Motor neuron (in vitro differentiated cells): ENCODE results near the gene RBM8A. TPM values are rescaled to one million over a fixed set of nuclear protein-coding genes. Genes with fewer than 3 reads are reported as not detected.
A peak's percentile ranks its signal among the peaks of the same experiment; 100 is the strongest.

Experiments used
- ATAC-seq, 8 experiments: fragments of 200-7000 bp; cut with Tn5 transposase; replicated peaks in 6 of 8; 2 replicates each; pipeline ENCODE4 v1.8.0; 2021; ENCODE audit warnings: mild to moderate bottlenecking in 8 of 8, moderate library complexity in 8 of 8
- H3K27ac ChIP-seq, 2 donors: fragments of 250-450 bp; sonication (Bioruptor Pico); 2 replicates each; pipeline ENCODE4 v1.9.0; 2021; ENCODE audit warnings: antibody characterized with exemption in 2 of 2, mild to moderate bottlenecking in 2 of 2, moderate library complexity in 1 of 2
- H3K4me1 ChIP-seq, 2 donors: fragments of 250-450 bp; sonication (Bioruptor Pico); replicated peaks in 1 of 2; 2 replicates each; pipeline ENCODE4 v1.6.1; 2021; ENCODE audit warnings: antibody characterized with exemption in 2 of 2, mild to moderate bottlenecking in 2 of 2, moderate library complexity in 1 of 2
- H3K4me3 ChIP-seq, 5 donors: fragments of 250-450 bp; sonication (Bioruptor Pico); 2 replicates each; pipeline ENCODE4 v1.9.0; 2021; ENCODE audit warnings: antibody characterized with exemption in 5 of 5, mild to moderate bottlenecking in 5 of 5, moderate library complexity in 4 of 5
- WGBS, 10 experiments: fragments of 450-650 bp; shearing (Covaris generic); methylation state at CpG; one replicate each; pipeline ENCODE4 v1.0.0; 2022; 5-methylcytosine and 5-hydroxymethylcytosine counted together
- in situ Hi-C, 9 experiments: fragments of 400-800 bp; cut with MboI; loops; one replicate each; pipeline ENCODE4 v1.15.0; 2021; ENCODE audit warnings: low sequenced_read_pairs in 9 of 9, low pct_unique_long_range_greater_than_20kb in 2 of 9; ENCODE audit not compliant: unreplicated experiment in 9 of 9
- total RNA-seq, 8 experiments: library from RNA; unstranded; fragments of 300-600 nt; gene quantifications; 2 replicates each; pipeline versions ENCODE4 v1.2.3 to v1.2.4, GENCODE V29; 2022

Gene RBM8A
- total RNA-seq, 8 experiments from 2014 or later: 95.3 to 325 (median 176) TPM

DNA sequence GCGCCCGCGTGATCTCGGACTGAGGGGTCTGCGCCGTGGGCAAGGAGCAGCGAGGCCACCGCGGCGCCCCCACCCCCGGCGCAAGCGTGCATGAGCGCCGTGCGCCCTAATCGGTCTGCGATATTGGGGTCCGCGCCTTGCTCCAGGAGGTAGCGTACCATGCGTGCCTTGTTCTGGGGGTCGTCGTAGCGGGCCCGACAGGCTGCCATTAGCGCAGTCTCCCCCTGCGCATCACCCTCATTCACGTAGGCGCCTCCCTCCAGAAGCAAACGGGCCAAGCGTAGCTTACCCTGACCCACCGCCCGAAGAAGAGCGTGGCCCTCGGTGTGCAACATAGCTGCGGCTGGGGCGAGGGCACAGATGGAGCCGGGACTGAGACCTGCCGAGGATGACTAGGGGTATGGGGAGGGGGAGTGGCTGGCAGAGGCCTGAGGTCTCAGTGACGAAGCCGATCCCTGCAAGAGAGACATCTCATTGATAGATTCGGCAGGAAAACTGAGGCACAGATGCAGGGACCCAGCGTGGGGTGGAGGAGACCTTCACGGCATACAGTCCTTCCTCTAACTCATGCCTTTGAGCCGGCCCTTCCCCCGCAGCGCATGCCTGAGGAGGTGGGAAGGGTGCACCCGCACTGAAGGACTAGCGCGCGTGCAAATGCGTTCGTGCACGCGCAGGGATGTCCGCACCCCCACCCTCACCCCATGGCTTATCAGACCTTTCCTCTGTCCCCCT lies 34.3 kb upstream of the RBM8A start:
- ATAC-seq: no peak
- WGBS, 10 experiments: 0 to 16% (median 14%) methylated on average over 3 to 36 of the region's 57 CpGs; no CpG with 5 or more reads in 5 of the 10 experiments

DNA sequence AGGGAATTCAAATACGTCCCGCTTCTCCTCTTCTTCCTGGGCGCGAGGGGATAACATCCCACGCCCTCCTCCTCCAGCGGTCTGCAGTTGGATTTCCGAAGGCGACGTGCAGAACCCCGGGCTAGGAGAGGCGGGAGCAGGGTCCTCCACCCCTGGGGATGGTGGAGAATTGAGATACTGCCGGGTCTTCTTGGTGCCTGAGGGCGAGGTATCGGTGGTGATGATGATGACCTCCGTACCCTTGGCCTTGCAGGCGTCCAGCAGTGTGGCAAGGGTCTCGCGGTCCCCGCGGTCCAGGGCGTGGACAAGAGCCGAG lies 33.8 kb upstream of the RBM8A start:
- Histone ChIP-seq H3K4me3 (peak overlapping the region; percentile 43 to 82 (median 56)), H3K4me1 (peaks cover 26 to 40% of the 10 kb centered on the region in 2 donors), H3K27ac (peak overlapping the region; percentile 51 to 78)
- WGBS, 10 experiments: 0 to 20% (median 1%) methylated on average over 1 to 12 of the region's 22 CpGs; no CpG with 5 or more reads in 4 of the 10 experiments
- in situ Hi-C loops: no loop called here
- ATAC-seq: no peak

More for the DNA sequence above, 34.3 kb upstream of the RBM8A start:
- H3K4me3 ChIP-seq: peak overlapping the region; percentile 43 to 82 (median 56)
- peaks cover 23 to 35% of the 10 kb centered on the region in 2 donors for H3K4me1 ChIP-seq
- H3K27ac ChIP-seq: peak overlapping the region; percentile 51 to 78
- in situ Hi-C loops: no loop called here

DNA sequence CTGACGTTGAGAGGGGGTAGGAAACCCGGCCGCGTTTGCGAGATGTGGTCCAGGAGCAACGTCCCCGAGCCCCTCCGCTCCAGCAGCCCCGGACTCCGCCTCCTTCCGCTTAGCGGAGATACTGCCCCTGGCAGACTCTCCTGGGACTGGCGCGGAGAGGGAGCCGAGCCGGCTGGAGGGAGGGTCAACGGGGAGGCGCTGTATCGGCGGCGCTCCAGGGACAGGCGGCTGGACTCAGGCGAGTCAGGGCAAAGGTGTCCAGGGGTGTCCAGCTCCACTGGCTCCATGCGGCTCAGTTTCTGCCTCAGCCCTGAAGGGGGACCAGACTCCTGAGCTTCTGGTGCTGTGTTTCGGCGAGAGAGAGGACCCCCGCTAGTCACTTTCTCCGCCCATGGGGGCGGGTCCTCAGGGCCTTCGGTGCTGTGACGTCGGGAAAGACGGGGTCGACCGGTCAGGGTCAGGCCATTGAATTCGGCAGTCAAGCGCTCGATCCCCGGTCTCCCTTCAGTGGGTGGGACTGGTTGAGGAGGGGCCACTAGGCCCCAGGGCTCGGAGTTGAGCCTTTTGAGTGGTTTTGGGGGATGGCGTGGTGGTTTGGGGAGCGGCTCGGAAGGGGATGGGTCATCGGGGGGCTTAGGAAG lies 33.3 kb upstream of the RBM8A start:
- peak overlapping the region; percentile 43 to 82 (median 56) for H3K4me3 ChIP-seq
- WGBS, 10 experiments: 0% methylated on average over 3 to 6 of the region's 44 CpGs; no CpG with 5 or more reads in 6 of the 10 experiments
- peak overlapping the region; percentile 51 to 78 for H3K27ac ChIP-seq
- in situ Hi-C loops: no loop called here
- H3K4me1 ChIP-seq: peaks cover 30 to 45% of the 10 kb centered on the region in 2 donors
- ATAC-seq: peak; percentile 5 to 50 (median 42)

DNA sequence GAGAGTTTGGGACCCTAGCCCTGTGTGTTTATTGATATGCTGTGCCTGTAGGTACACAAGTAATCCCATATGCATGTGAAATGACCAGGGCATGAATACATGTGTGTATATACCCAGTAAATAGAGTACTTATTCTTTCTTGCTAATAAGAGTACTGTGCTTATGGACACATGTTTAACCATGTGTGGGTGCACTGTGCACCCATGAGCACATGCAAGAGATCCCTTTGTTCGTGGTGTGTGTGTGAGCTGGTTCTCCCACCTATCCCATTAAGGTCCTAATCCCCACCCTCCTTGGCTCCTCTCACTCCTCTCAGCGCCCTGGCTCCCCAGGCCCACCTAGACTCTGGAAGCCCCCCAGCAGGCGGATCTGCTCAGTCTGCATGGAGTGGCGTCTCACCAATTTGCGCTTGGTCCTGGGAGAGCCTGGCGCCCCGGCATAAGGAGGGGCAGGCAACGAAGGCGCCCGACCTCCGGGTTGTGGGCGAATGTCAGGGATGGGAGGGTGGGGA lies 32.7 kb upstream of the RBM8A start:
- in situ Hi-C loops: no loop called here
- Histone ChIP-seq H3K27ac (peak overlapping the region; percentile 51 to 78), H3K4me3 (peak overlapping the region; percentile 43 to 82 (median 56)), H3K4me1 (peaks cover 36 to 50% of the 10 kb centered on the region in 2 donors)
- 26 to 63% (median 60%) methylated on average over 1 to 3 of the region's 12 CpGs; no CpG with 5 or more reads in 7 of the 10 experiments for WGBS, 10 experiments
- no peak for ATAC-seq

DNA sequence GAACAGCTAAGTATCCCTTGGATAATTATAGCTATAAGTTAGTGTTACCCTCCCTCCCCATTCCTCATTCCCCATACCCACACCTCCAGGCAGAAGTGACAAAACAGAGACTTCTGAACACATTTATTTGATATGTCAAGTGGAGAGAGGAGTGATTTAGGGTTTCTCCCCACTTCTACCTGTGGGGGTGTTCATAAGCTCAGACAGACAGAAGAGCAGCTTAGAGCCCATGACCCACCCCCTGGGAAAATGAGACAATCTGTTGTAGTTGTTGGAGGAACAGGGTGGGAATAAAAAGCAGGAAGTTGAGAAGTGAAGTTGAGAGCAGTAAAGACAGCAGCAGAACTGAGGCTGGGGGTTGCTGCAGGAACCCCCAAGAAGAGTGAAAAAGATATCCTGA lies 32.0 kb upstream of the RBM8A start:
- Histone ChIP-seq H3K4me1 (peaks cover 43 to 57% of the 10 kb centered on the region in 2 donors), H3K4me3 (no peak overlapping the region), H3K27ac (no peak overlapping the region)
- ATAC-seq: no peak
- in situ Hi-C loops: no loop called here

DNA sequence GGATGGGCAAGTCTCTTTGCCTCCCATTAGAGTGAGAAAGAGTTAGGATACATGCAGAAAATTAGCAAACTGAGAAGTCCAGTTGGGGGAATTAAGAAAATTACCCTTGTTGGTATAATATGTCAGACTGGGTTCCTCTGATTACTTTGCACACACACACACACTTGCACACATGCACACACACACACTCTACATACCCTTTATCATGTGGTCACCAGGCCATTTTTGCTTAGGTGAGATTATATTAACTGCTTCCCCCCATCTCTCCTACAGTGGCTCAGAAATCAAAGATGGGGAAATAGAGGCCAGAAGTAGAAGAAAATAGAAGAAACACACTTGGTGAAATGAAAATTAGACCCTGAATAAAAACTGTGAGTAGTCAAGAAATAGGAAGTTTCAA lies 31.4 kb upstream of the RBM8A start:
- Histone ChIP-seq H3K4me3 (peak overlapping the region in 2 of 5 donors; percentile 73 to 95), H3K4me1 (peaks cover 40 to 59% of the 10 kb centered on the region in 2 donors), H3K27ac (no peak overlapping the region)
- in situ Hi-C loops: no loop called here
- no peak for ATAC-seq

DNA sequence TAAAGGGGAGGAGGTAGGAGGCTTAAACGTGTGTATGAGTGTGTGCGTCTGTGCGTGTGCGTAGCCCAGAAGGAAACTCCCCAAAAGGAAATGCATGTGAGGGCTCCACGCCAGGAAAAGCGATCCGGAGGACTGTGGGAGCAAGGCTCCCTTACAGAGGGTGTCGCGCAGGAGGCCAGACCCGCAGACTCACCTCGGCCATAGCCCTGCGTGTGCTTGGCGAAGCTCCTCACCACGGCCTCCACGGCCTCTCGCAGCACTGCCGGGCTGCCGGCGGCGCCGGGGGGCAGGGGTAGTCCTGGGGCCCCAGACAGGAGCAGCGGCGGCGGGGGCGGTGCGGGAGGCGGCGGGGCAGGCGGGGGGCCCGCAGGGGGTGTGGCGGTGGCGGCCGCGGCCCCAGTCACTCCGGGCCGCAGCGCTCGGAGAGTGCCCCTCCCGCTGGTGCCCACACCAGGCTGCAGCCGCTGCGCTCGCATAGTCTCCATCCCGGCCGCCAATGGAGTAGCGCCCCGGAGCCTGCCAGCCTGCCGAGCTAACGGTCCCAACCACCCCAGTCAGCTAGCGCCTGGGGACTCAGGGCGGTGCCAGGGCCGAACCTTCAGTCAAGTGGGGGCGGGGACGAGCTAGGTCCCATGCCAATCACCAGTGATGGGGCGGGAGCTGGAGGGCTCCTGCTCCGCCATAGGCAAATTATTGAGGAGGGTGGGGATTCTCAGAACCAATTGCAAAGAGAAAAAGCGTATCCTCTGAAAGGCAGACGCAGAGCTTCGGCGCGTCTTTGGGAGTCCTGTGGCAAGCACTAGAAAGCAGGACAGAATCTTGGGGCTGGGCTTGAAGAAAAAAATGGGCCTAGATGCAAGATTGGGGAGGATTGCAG lies 30.4 kb upstream of the RBM8A start, which contains the start of gene LIX1L:
Gene LIX1L, minus strand, starts transcription at position 575 of the 877 bp plus-strand sequence. Its CDS starts 90 bp downstream, at position 485.
- in situ Hi-C loops: no loop called here
- WGBS, 10 experiments: 0 to 8% (median 0%) methylated on average over 2 to 14 of the region's 60 CpGs; no CpG with 5 or more reads in 2 of the 10 experiments
- ATAC-seq: peak; percentile 81 to 88 (median 86)
- peaks cover 30 to 48% of the 10 kb centered on the region in 2 donors for H3K4me1 ChIP-seq
- H3K27ac ChIP-seq: peak within 1 kb of the TSS; percentile 70 to 73
- H3K4me3 ChIP-seq: peak within 1 kb of the TSS; percentile 55 to 95 (median 69)

DNA sequence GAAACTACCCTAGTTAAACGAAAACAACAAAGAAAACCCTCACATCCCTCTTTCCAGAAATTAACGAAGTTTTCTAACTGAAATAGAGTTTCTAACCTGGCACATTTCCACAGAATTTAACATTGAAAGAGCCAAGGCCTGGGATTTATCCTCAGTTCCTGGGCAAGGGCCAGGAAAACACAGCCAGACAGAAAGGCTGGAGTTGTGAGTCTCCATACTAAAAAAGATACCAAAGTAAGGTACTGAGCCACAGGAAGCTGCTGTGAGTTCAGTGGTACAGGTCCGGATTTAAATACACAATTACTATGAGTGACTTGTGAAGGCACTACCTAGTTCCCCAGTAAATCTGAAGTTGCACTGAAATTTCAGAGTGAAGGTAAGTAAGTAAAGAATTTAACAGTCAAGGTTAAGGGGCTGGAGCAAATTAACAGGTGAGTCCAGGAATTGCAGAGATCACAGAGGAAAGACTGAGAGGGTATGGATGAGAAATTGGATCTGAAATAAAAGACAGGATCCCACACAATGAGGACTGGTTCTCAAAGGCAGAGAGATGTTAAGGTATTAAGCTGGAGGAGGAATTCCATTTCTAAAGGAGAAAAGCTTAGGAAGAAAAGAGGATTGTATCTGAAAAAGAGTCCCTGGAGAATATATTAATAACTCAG lies 29.6 kb upstream of the RBM8A start:
- H3K4me1 ChIP-seq: peaks cover 27 to 46% of the 10 kb centered on the region in 2 donors
- peak overlapping the region; percentile 70 to 73 for H3K27ac ChIP-seq
- 0 to 36% (median 10%) methylated on average over 2 to 3 of the region's 3 CpGs for WGBS, 10 experiments
- in situ Hi-C loops: no loop called here
- H3K4me3 ChIP-seq: peak overlapping the region; percentile 55 to 95 (median 69)
- ATAC-seq: no peak

DNA sequence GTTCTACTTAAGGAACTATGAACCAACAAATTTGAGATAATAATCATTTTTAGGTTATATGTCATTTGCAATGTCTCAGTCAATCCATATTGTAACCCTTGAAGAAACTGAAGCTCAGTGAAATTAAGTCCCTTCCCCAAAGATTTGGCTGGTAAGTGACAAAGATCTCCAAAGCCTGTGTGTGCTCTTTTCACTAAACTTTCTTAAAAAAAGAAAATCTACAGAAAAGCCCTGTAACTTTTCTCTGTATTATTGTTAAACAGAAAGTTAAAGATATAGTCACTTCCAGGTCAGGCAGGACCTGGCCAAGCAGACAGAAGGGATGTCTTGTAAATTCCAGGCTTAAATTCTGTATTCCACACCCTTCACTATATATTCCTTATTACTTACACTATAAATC lies 29.1 kb upstream of the RBM8A start:
- Histone ChIP-seq H3K4me1 (peaks cover 27 to 45% of the 10 kb centered on the region in 2 donors), H3K4me3 (peak overlapping the region; percentile 55 to 95 (median 69)), H3K27ac (no peak overlapping the region)
- ATAC-seq: no peak
- in situ Hi-C loops: no loop called here

DNA sequence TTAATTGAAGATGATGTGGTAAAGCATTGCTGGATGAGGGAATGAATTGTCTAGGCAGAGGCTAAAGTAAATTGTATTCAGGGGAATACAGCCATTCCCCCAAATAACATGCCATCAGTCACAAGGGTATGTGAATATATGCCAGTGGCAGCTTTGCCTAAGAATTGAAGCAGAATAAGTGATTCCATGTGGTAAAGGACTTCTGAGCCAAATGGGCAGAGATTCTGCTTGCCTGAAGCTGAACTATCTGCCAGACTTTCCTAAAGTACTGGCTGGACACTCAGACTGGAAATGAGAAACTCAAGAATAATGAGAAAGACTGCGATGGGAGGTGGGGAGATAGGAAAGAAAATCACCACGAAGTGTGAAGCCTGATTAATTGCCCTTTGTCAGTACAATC lies 28.2 kb upstream of the RBM8A start:
- 0 to 54% (median 21%) methylated on average over 1 to 2 of the region's 2 CpGs; no CpG with 5 or more reads in 2 of the 10 experiments for WGBS, 10 experiments
- H3K27ac ChIP-seq: no peak overlapping the region
- ATAC-seq: no peak
- peaks cover 33 to 49% of the 10 kb centered on the region in 2 donors for H3K4me1 ChIP-seq
- H3K4me3 ChIP-seq: peak overlapping the region; percentile 5 to 95 (median 8)
- in situ Hi-C loops: no loop called here

DNA sequence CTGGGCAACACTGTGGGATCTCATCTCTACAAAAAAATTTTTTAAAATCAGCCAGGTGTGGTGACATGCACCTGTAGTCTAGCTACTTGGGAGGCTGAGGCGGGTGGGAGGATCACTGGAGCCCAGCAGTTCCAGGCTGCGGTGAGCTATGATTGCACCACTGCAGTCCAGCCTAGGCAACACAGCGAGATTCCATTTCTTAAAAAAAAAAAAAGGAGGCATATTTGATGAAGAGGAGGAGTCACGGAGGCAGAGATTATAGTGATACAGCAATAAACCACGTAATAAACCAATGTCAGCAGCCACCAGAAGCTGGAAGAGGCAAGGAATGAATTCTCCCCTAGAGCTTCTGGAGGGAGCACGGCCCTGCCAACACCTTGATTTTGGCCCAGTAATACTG lies 26.6 kb upstream of the RBM8A start:
- H3K27ac ChIP-seq: no peak overlapping the region
- H3K4me3 ChIP-seq: no peak overlapping the region
- no peak for ATAC-seq
- WGBS, 10 experiments: 25 to 96% (median 92%) methylated on average over 2 to 6 of the region's 6 CpGs; no CpG with 5 or more reads in 2 of the 10 experiments
- peaks cover 33 to 43% of the 10 kb centered on the region in 2 donors for H3K4me1 ChIP-seq
- in situ Hi-C loops: no loop called here

DNA sequence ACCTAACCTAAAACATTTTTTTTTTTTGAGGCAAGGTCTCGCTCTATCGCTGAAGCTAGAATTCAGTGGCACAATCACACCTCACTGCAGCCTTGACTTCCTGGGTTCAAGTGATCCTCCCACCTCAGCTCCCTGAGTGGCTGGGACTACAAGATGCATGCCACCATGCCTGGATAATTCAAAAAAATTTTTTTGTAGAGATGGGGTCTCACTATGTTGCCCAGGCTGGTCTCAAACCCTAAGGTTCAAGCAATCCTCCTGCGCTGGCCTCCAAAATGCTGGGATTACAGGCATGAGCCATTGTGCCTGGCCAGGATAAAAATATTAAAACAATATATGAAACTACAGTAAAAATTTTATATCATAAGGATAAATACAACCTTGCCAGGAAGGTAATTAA lies 25.6 kb upstream of the RBM8A start:
- WGBS, 10 experiments: 80 to 100% (median 100%) methylated on average over 1 to 3 of the region's 3 CpGs; no CpG with 5 or more reads in 1 of the 10 experiments
- H3K4me1 ChIP-seq: peaks cover 33 to 40% of the 10 kb centered on the region in 2 donors
- no peak overlapping the region for H3K27ac ChIP-seq
- no peak for ATAC-seq
- in situ Hi-C loops: no loop called here
- H3K4me3 ChIP-seq: no peak overlapping the region
